GM19193 (cell line): Measurements from ENCODE around the gene MS4A1.

Experiments
- POLR2A ChIP-seq: IDR thresholded peaks from 4 replicates; pipeline ENCODE4 v1.6.1; 2011; ENCODE audit not compliant: insufficient read depth, insufficient read length; ENCODE audit errors: extremely low read depth

Gene MS4A1

GRCh38 chr11:60455531-60456042 lies at the start of gene MS4A1:
MS4A1 (plus strand) TSS chr11:60455847; CDS start chr11:60462375, 6,528 bp downstream.
- TF ChIP-seq POLR2A = peak; percentile 89

- TF ChIP-seq POLR2A = no peak
Measured at GRCh38 chr11:60420015-60420414, 35.6 kb upstream of the MS4A1 start.

GRCh38 chr11:60422609-60423008 lies 33.0 kb upstream of the MS4A1 start:
- TF ChIP-seq POLR2A = no peak

- TF ChIP-seq POLR2A = no peak
Measured at GRCh38 chr11:60428517-60428916, 27.1 kb upstream of the MS4A1 start.

GRCh38 chr11:60429272-60429671 lies 26.4 kb upstream of the MS4A1 start, which contains the start of gene MS4A5:
MS4A5 (plus strand) TSS chr11:60429572; CDS start chr11:60429675, 103 bp downstream.
- TF ChIP-seq POLR2A = no peak

GRCh38 chr11:60431251-60431650 lies 24.4 kb upstream of the MS4A1 start:
- TF ChIP-seq POLR2A = no peak

GRCh38 chr11:60433401-60433800 lies 22.2 kb upstream of the MS4A1 start:
- TF ChIP-seq POLR2A = no peak

GRCh38 chr11:60447070-60447469 lies 8.6 kb upstream of the MS4A1 start:
- no peak for TF ChIP-seq POLR2A

GRCh38 chr11:60447846-60448245 lies 7.8 kb upstream of the MS4A1 start:
- no peak for TF ChIP-seq POLR2A

GRCh38 chr11:60454212-60454611 lies 1.4 kb upstream of the MS4A1 start:
- no peak for TF ChIP-seq POLR2A

- peak; percentile 56 for TF ChIP-seq POLR2A
Measured at GRCh38 chr11:60457576-60457975, 1.9 kb downstream of the MS4A1 start.

- TF ChIP-seq POLR2A = no peak
Measured at GRCh38 chr11:60459345-60459744, 3.7 kb downstream of the MS4A1 start.

GRCh38 chr11:60468829-60469228 lies 13.2 kb downstream of the MS4A1 start:
- no peak for TF ChIP-seq POLR2A

GRCh38 chr11:60469723-60470122 lies 14.1 kb downstream of the MS4A1 start:
- TF ChIP-seq POLR2A = no peak

GRCh38 chr11:60477035-60477445 lies 21.4 kb downstream of the MS4A1 start:
- TF ChIP-seq POLR2A = no peak

- TF ChIP-seq POLR2A = no peak
Measured at GRCh38 chr11:60482361-60482760, 26.7 kb downstream of the MS4A1 start.

GRCh38 chr11:60485987-60486386 lies 30.3 kb downstream of the MS4A1 start:
- TF ChIP-seq POLR2A = no peak

- no peak for TF ChIP-seq POLR2A
Measured at GRCh38 chr11:60492488-60493009, 36.9 kb downstream of the MS4A1 start, which contains the start of gene MS4A12. MS4A12 (plus strand) TSS chr11:60492778; CDS start chr11:60497319, 4,541 bp downstream.

- TF ChIP-seq POLR2A = no peak
Measured at GRCh38 chr11:60493454-60493853, 37.8 kb downstream of the MS4A1 start.
